BJ (cell line): ENCODE data around the gene FNIP1. TPM values are rescaled to one million over a fixed set of nuclear protein-coding genes. Genes with fewer than 3 reads are reported as not detected.

Source experiments
- CTCF ChIA-PET: fragments of 350-600 bp; formaldehyde crosslinking; extraction: SDS; loops from one replicate; lab custom pipeline; 2021; ENCODE audit warnings: antibody characterized with exemption, inconsistent platforms; lab: Yijun Ruan, JAX
- POLR2A ChIA-PET: fragments of 300-600 bp; sonication (Branson Sonifier 250); formaldehyde crosslinking; extraction: SDS; loops from one replicate; lab custom pipeline; 2021; ENCODE audit warnings: antibody characterized with exemption; lab: Charles Lee
- DNase-seq: peaks from one replicate; pipeline ENCODE4 v3.0.0-alpha.2; 2011; ENCODE audit warnings: low read depth
- H3K27me3 ChIP-seq: 2 replicates; pipeline ENCODE4 v1.6.0; 2011; ENCODE audit warnings: low read length; ENCODE audit not compliant: control insufficient read depth, insufficient read depth
- H3K36me3 ChIP-seq: 2 replicates; pipeline ENCODE4 v1.5.1; 2011; ENCODE audit warnings: low read length; ENCODE audit not compliant: control insufficient read depth, insufficient read depth
- H3K4me3 ChIP-seq: 2 replicates; pipeline ENCODE4 v1.5.1; 2011; ENCODE audit warnings: low read depth, mild to moderate bottlenecking, control low read depth, low read length
- polyA plus RNA-seq: library from polyadenylated mRNA; depleted of rRNA; stranded (reverse); fragments of >200 nt; gene quantifications from 2 replicates; pipeline ENCODE4 v1.2.3, GENCODE V29; 2011
- TF ChIP-seq, protein P1 (sequence below): IDR thresholded peaks from 2 replicates; pipeline ENCODE4 v1.5.1; 2011; ENCODE audit warnings: low read depth, mild to moderate bottlenecking, control low read depth, inconsistent platforms, low read length, moderate library complexity; ENCODE audit not compliant: insufficient read depth

The FNIP1 gene
- polyA plus RNA-seq, 1 experiment: 5.3 TPM

DNA sequence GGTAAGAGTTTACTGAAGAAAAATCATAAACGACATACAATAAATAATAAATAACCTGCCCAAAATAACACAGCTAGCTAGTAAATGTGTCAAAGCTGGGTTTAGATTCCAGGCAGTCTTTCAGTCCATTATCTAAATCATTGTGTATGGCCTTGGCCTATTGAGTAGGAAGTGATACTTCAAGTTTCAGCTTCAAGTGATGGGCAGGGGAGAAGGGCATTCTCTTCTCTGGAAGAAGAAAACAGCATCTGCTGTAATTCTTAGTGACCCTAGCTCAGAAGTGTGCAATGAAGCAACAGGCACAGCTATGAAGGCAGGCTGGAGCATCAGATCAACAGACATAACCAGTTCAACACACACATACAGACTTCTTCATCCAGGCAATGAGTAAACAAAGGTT, 42.5 kb downstream of the FNIP1 start:
- Histone ChIP-seq H3K36me3 (no peaks in the 10 kb centered on the region), H3K27me3 (no peaks in the 10 kb centered on the region), H3K4me3 (no peak overlapping the region)
- POLR2A ChIA-PET: no interaction called here
- DNase-seq: no peak
- TF ChIP-seq, protein P1, sequence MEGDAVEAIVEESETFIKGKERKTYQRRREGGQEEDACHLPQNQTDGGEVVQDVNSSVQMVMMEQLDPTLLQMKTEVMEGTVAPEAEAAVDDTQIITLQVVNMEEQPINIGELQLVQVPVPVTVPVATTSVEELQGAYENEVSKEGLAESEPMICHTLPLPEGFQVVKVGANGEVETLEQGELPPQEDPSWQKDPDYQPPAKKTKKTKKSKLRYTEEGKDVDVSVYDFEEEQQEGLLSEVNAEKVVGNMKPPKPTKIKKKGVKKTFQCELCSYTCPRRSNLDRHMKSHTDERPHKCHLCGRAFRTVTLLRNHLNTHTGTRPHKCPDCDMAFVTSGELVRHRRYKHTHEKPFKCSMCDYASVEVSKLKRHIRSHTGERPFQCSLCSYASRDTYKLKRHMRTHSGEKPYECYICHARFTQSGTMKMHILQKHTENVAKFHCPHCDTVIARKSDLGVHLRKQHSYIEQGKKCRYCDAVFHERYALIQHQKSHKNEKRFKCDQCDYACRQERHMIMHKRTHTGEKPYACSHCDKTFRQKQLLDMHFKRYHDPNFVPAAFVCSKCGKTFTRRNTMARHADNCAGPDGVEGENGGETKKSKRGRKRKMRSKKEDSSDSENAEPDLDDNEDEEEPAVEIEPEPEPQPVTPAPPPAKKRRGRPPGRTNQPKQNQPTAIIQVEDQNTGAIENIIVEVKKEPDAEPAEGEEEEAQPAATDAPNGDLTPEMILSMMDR: no peak
- CTCF ChIA-PET: interaction anchor here (0.8 to 1.0 kb wide), 2 partner anchors 33 to 309 kb away, joined by 3 read pairs; no protein-coding TSS in a partner anchor

DNA sequence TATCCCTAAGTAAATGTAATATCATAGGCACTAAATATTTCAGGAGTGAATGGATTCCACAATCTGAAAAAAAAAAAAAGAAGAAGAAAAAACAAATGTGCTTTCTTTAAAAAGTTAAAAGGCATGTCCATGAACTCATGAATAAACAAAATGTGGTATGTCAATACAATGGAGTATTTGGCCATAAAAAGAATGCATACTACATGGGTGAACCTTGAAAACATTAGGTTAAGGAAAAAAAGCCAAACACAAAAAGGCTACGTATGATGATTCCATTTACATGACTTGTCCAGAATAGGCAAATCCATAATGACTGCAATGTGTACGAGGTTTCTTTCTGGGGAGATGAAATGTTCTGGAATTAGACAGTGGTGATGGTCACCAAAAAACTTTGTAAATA, 45.3 kb downstream of the FNIP1 start:
- ChIA-PET POLR2A (no interaction called here), CTCF (interaction anchor here (0.6 kb wide), 1 partner anchor 138 kb away, joined by 3 read pairs; no protein-coding TSS in a partner anchor)
- no peaks in the 10 kb centered on the region for H3K36me3 ChIP-seq
- TF ChIP-seq, protein P1: no peak
- H3K27me3 ChIP-seq: no peaks in the 10 kb centered on the region
- H3K4me3 ChIP-seq: no peak overlapping the region
- DNase-seq: no peak

DNA sequence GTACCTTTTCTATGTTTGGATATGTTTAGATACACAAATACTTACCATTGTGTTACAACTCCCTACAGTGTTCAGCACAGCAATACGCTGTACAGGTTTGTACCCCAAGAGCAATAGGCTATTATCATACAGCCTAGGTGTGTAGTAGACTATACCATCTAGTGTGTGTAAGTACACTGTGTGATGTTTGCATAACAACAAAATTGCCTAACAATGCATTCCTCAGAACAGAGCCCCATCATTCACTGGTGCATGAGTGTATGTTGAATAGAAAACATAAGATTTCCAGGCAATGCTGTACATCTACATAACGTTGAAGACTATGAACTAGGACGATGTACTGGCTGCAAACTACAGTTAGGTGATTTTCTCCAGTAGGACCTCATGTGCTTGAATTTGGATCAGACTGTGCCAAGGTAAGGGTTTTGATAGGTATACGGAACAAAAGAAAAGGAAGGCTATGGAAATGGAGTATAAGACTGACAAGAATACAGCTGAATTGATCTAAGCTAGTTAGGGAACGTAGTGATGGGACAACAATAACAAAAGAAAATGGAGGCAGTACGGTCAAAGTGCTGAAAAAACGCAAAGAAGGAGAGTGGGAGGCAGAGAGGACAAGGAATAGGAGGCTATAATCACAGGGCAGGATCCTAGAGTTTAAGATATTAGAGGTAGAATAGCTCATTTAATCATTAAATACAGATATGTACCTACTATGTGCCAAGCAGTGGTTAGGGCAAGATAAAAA, 46.9 kb downstream of the FNIP1 start:
- H3K4me3 ChIP-seq: no peak overlapping the region
- POLR2A ChIA-PET: no interaction called here
- no peaks in the 10 kb centered on the region for H3K27me3 ChIP-seq
- no peak for DNase-seq
- CTCF ChIA-PET: no interaction called here
- TF ChIP-seq, protein P1: no peak
- H3K36me3 ChIP-seq: no peaks in the 10 kb centered on the region; the same call in 1 of the 2 replicates

DNA sequence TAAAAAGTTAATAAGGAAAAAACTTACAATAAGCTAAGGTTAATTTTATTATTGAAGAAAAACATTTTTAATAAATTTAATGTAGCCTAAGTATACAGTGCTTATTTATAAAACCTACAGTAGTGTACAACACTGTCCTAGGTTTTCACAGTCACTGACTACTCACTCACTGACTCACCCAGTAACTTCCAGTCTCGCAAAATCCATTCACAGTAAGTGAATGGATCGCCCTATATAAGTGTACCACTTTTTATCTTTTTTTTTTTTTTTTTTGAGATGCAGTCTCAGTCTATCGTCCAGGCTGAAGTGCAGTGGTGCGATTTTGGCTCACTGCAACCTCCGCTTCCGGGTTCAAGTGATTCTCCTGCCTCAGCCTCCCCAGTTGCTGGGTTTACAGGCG, 47.7 kb downstream of the FNIP1 start:
- Histone ChIP-seq H3K36me3 (no peaks in the 10 kb centered on the region; the same call in 1 of the 2 replicates), H3K4me3 (no peak overlapping the region), H3K27me3 (no peaks in the 10 kb centered on the region)
- ChIA-PET CTCF (no interaction called here), POLR2A (no interaction called here)
- TF ChIP-seq, protein P1: no peak
- no peak for DNase-seq

DNA sequence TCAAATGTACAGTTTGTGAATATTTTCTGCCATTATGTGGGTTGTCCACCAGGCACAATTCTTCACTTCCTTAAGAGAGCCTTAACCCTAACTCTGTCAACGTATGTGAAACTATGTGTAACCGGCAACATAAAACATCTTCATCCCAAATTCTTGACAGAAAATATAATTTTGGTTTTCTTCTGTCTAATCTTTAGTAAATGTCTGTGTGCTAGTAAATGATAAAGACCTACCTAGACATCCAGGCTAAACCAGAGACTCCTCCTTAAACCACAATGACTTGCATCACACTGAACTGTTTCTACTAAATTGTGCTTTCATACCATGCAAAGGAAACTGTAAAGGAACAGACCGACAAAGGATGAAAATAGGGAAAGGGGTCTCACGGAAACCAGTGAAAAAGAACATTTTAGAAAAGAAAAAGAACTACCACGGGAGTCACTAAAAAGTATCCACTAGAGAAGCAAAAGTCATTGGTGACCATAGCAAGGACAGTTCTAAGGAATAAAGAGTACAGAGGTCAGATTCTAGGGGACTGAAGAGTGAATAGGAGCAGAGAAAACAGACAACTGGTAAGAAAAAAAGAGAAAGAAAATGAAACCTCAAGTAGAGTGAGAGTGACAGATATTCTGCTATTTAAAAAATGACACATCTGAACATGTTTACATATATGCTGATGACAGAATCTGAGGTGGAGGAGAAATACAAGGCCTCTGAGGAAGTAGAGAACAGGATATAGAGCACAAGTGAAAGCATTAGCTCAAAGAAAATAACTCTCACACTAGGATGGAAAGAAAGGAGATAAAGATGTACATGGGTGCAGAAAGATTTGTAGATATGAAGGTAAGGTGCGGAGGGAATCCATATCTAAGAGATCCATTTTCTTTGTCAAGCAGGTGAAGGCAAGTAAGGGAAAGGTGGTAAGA, 49.4 kb downstream of the FNIP1 start:
- no peak overlapping the region for H3K4me3 ChIP-seq
- no peak for DNase-seq
- POLR2A ChIA-PET: no interaction called here
- H3K27me3 ChIP-seq: no peaks in the 10 kb centered on the region
- TF ChIP-seq, protein P1: no peak
- CTCF ChIA-PET: no interaction called here
- peaks cover 2% of the 10 kb centered on the region; the same call in 1 of the 2 replicates for H3K36me3 ChIP-seq
